K562 (cell line): ENCODE measurements around the gene IGLON5. TPM values are rescaled to one million over a fixed set of nuclear protein-coding genes. Genes with fewer than 3 reads are reported as not detected.

ENCODE experiments used
- ARID1B ChIP-seq: fragments of 450-650 bp; IDR thresholded peaks from 2 replicates; pipeline ENCODE4 v1.6.1; 2016; ENCODE audit warnings: antibody characterized with exemption, mild to moderate bottlenecking, inconsistent platforms
- CEBPG ChIP-seq, 3 experiments: fragments of 200-800 bp in 1 of 3; sonication (Bioruptor generic) in 1 of 3; sonication (generic) in 1 of 3; formaldehyde crosslinking in 1 of 3; IDR thresholded peaks in 2 of 3; conservative IDR thresholded peaks in 1 of 3; 2 replicates each; pipeline versions ENCODE4 v1.6.1 to v1.8.0; 2016 to 2022; ENCODE audit warnings: missing compliant biosample characterization in 2 of 3, missing genetic modification characterization in 2 of 3, mild to moderate bottlenecking in 1 of 3, missing genetic modification reagents in 1 of 3
- CTBP1 ChIP-seq: fragments of 450-650 bp; IDR thresholded peaks from 2 replicates; pipeline ENCODE4 v1.6.1; 2016; ENCODE audit warnings: borderline replicate concordance
- DDX20 ChIP-seq: fragments of 450-650 bp; IDR thresholded peaks from 2 replicates; pipeline ENCODE4 v1.6.1; 2016; ENCODE audit warnings: missing genetic modification characterization, low read depth, mild to moderate bottlenecking, missing compliant biosample characterization, moderate library complexity
- ESRRA ChIP-seq: fragments of 450-650 bp; IDR thresholded peaks from 2 replicates; pipeline ENCODE4 v1.6.1; 2014; ENCODE audit warnings: low read depth, mild to moderate bottlenecking, moderate library complexity, borderline replicate concordance
- FOXP1 ChIP-seq: sonication (generic); formaldehyde crosslinking; IDR thresholded peaks from 2 replicates; pipeline ENCODE4 v1.8.0; 2022; ENCODE audit warnings: mild to moderate bottlenecking, missing genetic modification reagents
- HBP1 ChIP-seq: fragments of 450-650 bp; formaldehyde crosslinking; IDR thresholded peaks from 2 replicates; pipeline ENCODE4 v1.4.0; 2022; ENCODE audit warnings: missing genetic modification characterization
- MCM7 ChIP-seq, 2 experiments: fragments of 450-650 bp; IDR thresholded peaks; 2 replicates each; pipeline ENCODE4 v1.6.1; 2016 to 2018
- POLR2AphosphoS5 ChIP-seq: IDR thresholded peaks from 2 replicates; pipeline ENCODE4 v1.6.1; 2011; ENCODE audit warnings: mild to moderate bottlenecking, low read depth, low read length, moderate library complexity; ENCODE audit not compliant: control insufficient read depth, insufficient read depth
- SNRNP70 ChIP-seq: fragments of 200-400 bp; formaldehyde crosslinking; optimal IDR thresholded peaks from 2 replicates; pipeline ENCODE3; 2017; ENCODE audit warnings: low read depth, low read length
- SRSF9 ChIP-seq: fragments of 200-400 bp; formaldehyde crosslinking; IDR thresholded peaks from 2 replicates; pipeline ENCODE4 v1.6.1; 2017; ENCODE audit warnings: low read depth, low read length, borderline replicate concordance
- TCF3 ChIP-seq: sonication (generic); formaldehyde crosslinking; IDR thresholded peaks from 2 replicates; pipeline ENCODE4 v1.4.0; 2020; ENCODE audit warnings: mild to moderate bottlenecking, missing genetic modification reagents
- XRCC3 ChIP-seq: fragments of 450-650 bp; IDR thresholded peaks from 2 replicates; pipeline ENCODE4 v1.6.1; 2017; ENCODE audit warnings: mild to moderate bottlenecking, moderate library complexity
- YY1 ChIP-seq, 3 experiments: IDR thresholded peaks; 2 replicates each; pipeline ENCODE4 v1.6.1; 2011; ENCODE audit warnings: low read length in 2 of 3, mild to moderate bottlenecking in 2 of 3, moderate library complexity in 2 of 3, borderline replicate concordance in 1 of 3, control low read depth in 1 of 3, low read depth in 1 of 3; ENCODE audit not compliant: insufficient read depth in 3 of 3, insufficient replicate concordance in 2 of 3, control insufficient read depth in 1 of 3, insufficient read length in 1 of 3; ENCODE audit errors: extremely low read depth in 1 of 3
- ZNF395 ChIP-seq: fragments of 200-800 bp; sonication (Bioruptor generic); IDR thresholded peaks from 2 replicates; pipeline ENCODE4 v1.6.1; 2017; ENCODE audit warnings: missing genetic modification characterization, missing compliant biosample characterization
- ZNF449 ChIP-seq: fragments of 250-450 bp; sonication (Bioruptor Pico); IDR thresholded peaks from 2 replicates; pipeline ENCODE4 v1.8.0; 2022; ENCODE audit warnings: moderate library complexity, mild to moderate bottlenecking, inconsistent platforms
- ZNF740 ChIP-seq, 3 experiments: fragments of 200-800 bp in 1 of 3; sonication (Bioruptor generic) in 1 of 3; sonication (generic) in 1 of 3; formaldehyde crosslinking in 1 of 3; IDR thresholded peaks; 2 replicates each; pipeline versions ENCODE4 v1.6.1 to v1.8.0; 2016 to 2022; ENCODE audit warnings: mild to moderate bottlenecking in 2 of 3, missing compliant biosample characterization in 2 of 3, missing genetic modification characterization in 2 of 3, missing genetic modification reagents in 1 of 3
- ZSCAN29 ChIP-seq: fragments of 450-650 bp; IDR thresholded peaks from 2 replicates; pipeline ENCODE4 v1.6.1; 2017
- polyA plus RNA-seq, 8 experiments: library from polyadenylated mRNA; depleted of rRNA in 4 of 8; stranded (reverse) in 5 of 8; unstranded in 3 of 8; fragments of >200 nt; fragmentation: Nextera tagmentation in 2 of 8; fragmentation: Illumina TruSeq in 1 of 8; extraction: Ambion mirVana in 2 of 8; extraction: Trizol in 1 of 8; gene quantifications; 2 replicates each; pipeline versions ENCODE4 v1.2.1 to v1.2.3, GENCODE V29; 2011 to 2014; ENCODE audit warnings: inconsistent platforms in 1 of 8, missing spikeins in 1 of 8
- total RNA-seq, 7 experiments: library from RNA; depleted of rRNA in 6 of 7; stranded (reverse); fragments of >200 nt in 6 of 7; fragmentation: Illumina TruSeq in 2 of 7; extraction: Trizol in 2 of 7; gene quantifications; 2 replicates each; pipeline versions ENCODE4 v1.2.1 to v1.2.3, GENCODE V29; 2011 to 2021; ENCODE audit warnings: low replicate concordance in 1 of 7

The IGLON5 gene
- total and polyA plus RNA-seq, 9 of the 15 experiments (the other 6 are each of a cell fraction or from before 2014, with no cell fraction given), result 0.03 to 0.22 (median 0.14) TPM; not detected in 2

GRCh38 chr19:51366389-51367254 is 55.2 kb downstream of the IGLON5 start (continued):
- peak; percentile 11; the same call in 1 of the 2 replicates for TF ChIP-seq ZNF395 (CRISPR knock-in tag)
- peak in 1 of 3 experiments; percentile 53 for TF ChIP-seq YY1 (IDR thresholded peaks at IDR 0.05; ENCODE audit: borderline replicate concordance in 1 of 3, control insufficient read depth in 1 of 3, extremely low read depth in 1 of 3, insufficient read depth in 3 of 3, insufficient read length in 1 of 3, insufficient replicate concordance in 2 of 3, low read depth in 1 of 3, low read length in 2 of 3)
- TF ChIP-seq CTBP1, result 0 out of 2 replicates have a peak, but pooled peaks have one; percentile 21
- TF ChIP-seq XRCC3, result no peak
- no peak for TF ChIP-seq ESRRA
- no peak for TF ChIP-seq ZNF449 (CRISPR knock-in tag)
- TF ChIP-seq ARID1B, result peak; percentile 42; the same call in 1 of the 2 replicates
- peak; percentile 63; the same call in 1 of the 2 replicates for TF ChIP-seq HBP1 (CRISPR knock-in tag)
- no peak for TF ChIP-seq ZNF740 (CRISPR knock-in tag; IDR thresholded peaks at IDR 0.05)
- no peak for TF ChIP-seq ZNF740 (tag; IDR thresholded peaks at IDR 0.05)
- TF ChIP-seq TCF3 (CRISPR knock-in tag), result no peak
- no peak for TF ChIP-seq DDX20 (tag)
- peak; percentile 94 for TF ChIP-seq POLR2AphosphoS5
- TF ChIP-seq CEBPG (CRISPR knock-in tag; IDR thresholded peaks at IDR 0.05), result no peak
- no peak for TF ChIP-seq CEBPG (tag; conservative IDR thresholded peaks at IDR 0.05 in 1 of 2, IDR thresholded peaks at IDR 0.05 in 1 of 2)
- TF ChIP-seq SRSF9, result no peak
- peak; percentile 76; the same call in 1 of the 2 replicates for TF ChIP-seq ZSCAN29
- TF ChIP-seq FOXP1 (CRISPR knock-in tag), result no peak
- no peak for TF ChIP-seq MCM7 (IDR thresholded peaks at IDR 0.05)
- no peak for TF ChIP-seq SNRNP70
